ENCODE data around the gene KIF2B. TPM values are rescaled to one million over a fixed set of nuclear protein-coding genes. Genes with fewer than 3 reads are reported as not detected.

The KIF2B gene, protein sequence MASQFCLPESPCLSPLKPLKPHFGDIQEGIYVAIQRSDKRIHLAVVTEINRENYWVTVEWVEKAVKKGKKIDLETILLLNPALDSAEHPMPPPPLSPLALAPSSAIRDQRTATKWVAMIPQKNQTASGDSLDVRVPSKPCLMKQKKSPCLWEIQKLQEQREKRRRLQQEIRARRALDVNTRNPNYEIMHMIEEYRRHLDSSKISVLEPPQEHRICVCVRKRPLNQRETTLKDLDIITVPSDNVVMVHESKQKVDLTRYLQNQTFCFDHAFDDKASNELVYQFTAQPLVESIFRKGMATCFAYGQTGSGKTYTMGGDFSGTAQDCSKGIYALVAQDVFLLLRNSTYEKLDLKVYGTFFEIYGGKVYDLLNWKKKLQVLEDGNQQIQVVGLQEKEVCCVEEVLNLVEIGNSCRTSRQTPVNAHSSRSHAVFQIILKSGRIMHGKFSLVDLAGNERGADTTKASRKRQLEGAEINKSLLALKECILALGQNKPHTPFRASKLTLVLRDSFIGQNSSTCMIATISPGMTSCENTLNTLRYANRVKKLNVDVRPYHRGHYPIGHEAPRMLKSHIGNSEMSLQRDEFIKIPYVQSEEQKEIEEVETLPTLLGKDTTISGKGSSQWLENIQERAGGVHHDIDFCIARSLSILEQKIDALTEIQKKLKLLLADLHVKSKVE
- not detected for total RNA-seq

DNA sequence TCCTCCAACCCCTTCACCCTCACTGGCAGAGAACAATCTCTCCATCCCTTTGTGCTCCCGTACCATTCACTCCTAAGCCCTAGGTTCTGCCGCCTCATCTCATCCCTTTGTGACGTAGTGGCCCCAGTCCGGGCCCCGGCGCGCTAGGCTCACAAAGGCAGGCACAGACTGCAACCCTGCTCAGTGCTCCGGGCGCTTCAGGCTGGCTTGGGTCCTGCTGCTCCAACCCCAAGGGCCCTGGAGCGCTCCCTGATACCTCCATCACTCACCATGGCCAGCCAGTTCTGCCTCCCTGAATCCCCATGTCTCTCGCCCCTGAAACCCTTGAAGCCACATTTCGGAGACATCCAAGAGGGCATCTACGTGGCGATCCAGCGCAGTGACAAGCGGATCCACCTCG is at the start of gene KIF2B:
TSS of gene KIF2B (plus strand) at position 164 of the 400 bp plus-strand sequence. CDS start at position 271, 107 bp downstream.
- Histone ChIP-seq H3K36me3 (no peaks in the 10 kb centered on the region), H3K4me1 (no peaks in the 10 kb centered on the region), H3K4me3 (no peak within 1 kb of the TSS), H3K27ac (no peak within 1 kb of the TSS), H3K9me3 (no peaks in the 10 kb centered on the region), H3K27me3 (no peaks in the 10 kb centered on the region)
- no peak for ATAC-seq
- 80 to 86% methylated on average over 1 to 12 of the region's 17 CpGs for WGBS, 2 donors (ENCODE audit: low coverage in 1 of 2)
- TF ChIP-seq, protein P1, sequence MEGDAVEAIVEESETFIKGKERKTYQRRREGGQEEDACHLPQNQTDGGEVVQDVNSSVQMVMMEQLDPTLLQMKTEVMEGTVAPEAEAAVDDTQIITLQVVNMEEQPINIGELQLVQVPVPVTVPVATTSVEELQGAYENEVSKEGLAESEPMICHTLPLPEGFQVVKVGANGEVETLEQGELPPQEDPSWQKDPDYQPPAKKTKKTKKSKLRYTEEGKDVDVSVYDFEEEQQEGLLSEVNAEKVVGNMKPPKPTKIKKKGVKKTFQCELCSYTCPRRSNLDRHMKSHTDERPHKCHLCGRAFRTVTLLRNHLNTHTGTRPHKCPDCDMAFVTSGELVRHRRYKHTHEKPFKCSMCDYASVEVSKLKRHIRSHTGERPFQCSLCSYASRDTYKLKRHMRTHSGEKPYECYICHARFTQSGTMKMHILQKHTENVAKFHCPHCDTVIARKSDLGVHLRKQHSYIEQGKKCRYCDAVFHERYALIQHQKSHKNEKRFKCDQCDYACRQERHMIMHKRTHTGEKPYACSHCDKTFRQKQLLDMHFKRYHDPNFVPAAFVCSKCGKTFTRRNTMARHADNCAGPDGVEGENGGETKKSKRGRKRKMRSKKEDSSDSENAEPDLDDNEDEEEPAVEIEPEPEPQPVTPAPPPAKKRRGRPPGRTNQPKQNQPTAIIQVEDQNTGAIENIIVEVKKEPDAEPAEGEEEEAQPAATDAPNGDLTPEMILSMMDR (IDR thresholded peaks at IDR 0.05), result no peak
- TF ChIP-seq POLR2AphosphoS5 (IDR thresholded peaks at IDR 0.05) (no peak), EP300 (IDR thresholded peaks at IDR 0.05) (no peak), POLR2A (IDR thresholded peaks at IDR 0.05) (no peak)

DNA sequence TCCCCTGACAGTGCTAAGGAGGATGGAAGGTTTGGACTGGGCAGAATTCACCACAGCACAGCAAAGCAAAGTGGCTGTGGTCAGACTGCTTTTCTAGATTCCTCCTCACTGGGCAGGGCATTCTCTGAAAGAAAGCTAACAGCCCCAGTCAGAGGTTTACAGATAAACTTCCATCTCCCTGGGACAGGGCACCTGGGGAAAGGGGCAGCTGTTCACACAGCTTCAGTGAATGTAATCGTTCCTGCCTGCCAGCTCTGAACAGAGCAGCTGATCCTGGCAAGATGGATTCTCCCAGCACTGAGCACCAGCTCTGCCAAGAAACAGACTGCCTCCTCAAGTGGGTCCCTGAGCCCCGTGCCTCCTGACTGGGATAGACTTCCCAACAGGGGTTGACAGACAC is 42.4 kb upstream of the KIF2B start:
- TF ChIP-seq POLR2AphosphoS5 (IDR thresholded peaks at IDR 0.05) (no peak), POLR2A (IDR thresholded peaks at IDR 0.05) (no peak), EP300 (IDR thresholded peaks at IDR 0.05) (no peak)
- TF ChIP-seq, protein P1 (IDR thresholded peaks at IDR 0.05), result no peak
- peaks cover 5% of the 10 kb centered on the region for H3K27me3 ChIP-seq
- H3K4me3 ChIP-seq, result no peak overlapping the region
- no peaks in the 10 kb centered on the region for H3K36me3 ChIP-seq
- H3K4me1 ChIP-seq, result no peaks in the 10 kb centered on the region
- no CpG with 5 or more reads among the region's 2 CpGs for WGBS, 2 donors (ENCODE audit: low coverage in 1 of 2)
- no peak for ATAC-seq
- no peak overlapping the region for H3K27ac ChIP-seq
- no peaks in the 10 kb centered on the region for H3K9me3 ChIP-seq

DNA sequence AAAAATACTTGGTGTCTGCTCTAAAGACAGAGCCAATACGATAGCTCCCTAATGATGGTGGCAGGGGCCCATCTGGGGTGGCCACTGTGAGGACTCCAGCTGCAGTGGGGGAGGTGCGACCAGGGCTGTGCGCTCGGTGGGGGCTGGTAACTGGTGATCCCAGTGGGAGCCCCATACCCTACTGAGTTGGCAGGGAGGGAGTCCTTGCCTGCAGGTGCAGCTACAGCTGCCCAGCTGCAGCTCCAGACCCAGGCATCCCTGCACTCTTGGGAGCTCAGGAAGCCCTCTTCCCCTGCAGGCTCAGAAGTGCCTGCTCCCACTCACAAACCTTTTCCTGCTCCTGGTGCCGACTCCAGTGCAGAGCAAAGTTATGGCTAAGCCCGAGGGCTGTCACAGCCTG is 31.2 kb upstream of the KIF2B start:
- no peaks in the 10 kb centered on the region for H3K9me3 ChIP-seq
- WGBS, 2 donors (ENCODE audit: low coverage in 1 of 2), result 77 to 100% methylated on average over 1 to 4 of the region's 6 CpGs
- no peaks in the 10 kb centered on the region for H3K27me3 ChIP-seq
- no peaks in the 10 kb centered on the region for H3K4me1 ChIP-seq
- no peaks in the 10 kb centered on the region for H3K36me3 ChIP-seq
- H3K27ac ChIP-seq, result no peak overlapping the region
- no peak for TF ChIP-seq POLR2AphosphoS5 (IDR thresholded peaks at IDR 0.05)
- H3K4me3 ChIP-seq, result no peak overlapping the region
- no peak for ATAC-seq

DNA sequence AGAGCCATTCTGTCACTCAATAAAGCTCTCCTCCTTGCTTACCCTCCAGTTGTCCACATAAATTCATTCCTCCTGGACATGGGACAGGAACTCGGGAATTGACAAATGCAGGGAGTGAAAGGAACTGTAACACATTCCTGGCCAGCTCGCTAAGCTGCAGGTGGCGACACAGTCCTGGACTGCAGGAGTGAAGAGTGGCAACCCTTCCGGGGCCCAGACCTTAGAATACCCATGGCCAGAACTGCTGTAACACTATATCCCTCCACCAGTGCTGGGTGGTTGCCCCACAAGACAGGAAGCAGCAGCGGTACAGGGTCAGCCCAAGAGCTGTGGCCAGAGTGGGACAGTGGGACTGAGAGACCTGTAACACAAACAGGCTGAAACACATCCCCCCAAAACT is 30.3 kb upstream of the KIF2B start:
- TF ChIP-seq POLR2A (IDR thresholded peaks at IDR 0.05) (no peak), POLR2AphosphoS5 (IDR thresholded peaks at IDR 0.05) (no peak), EP300 (IDR thresholded peaks at IDR 0.05) (no peak)
- TF ChIP-seq, protein P1 (IDR thresholded peaks at IDR 0.05), result no peak
- no CpG with 5 or more reads among the region's 5 CpGs for WGBS, 2 donors (ENCODE audit: low coverage in 1 of 2)
- Histone ChIP-seq H3K9me3 (no peaks in the 10 kb centered on the region), H3K36me3 (no peaks in the 10 kb centered on the region), H3K27ac (no peak overlapping the region), H3K4me1 (no peaks in the 10 kb centered on the region), H3K27me3 (no peaks in the 10 kb centered on the region), H3K4me3 (no peak overlapping the region)
- no peak for ATAC-seq

DNA sequence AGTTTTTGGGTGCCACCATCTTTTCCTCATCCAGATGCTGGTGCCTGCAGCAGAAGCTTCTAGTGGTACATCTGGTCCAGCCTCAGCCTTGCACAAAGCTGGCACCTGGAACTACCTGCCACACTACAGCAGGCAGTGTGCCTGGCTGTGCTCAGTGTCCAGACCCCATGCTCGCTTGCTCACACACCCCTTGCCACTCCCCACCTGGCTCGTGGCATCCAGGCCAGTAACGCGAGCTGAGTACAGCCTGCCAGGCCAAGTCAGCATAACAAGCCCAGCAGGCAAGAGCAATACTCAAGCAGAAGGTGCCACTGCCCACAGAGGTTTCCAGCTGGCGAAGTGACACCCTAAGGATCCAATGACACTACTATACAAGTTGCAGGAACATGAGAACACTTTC is 29.7 kb upstream of the KIF2B start:
- ATAC-seq, result no peak
- whole genome bisulfite sequencing, 2 donors (ENCODE audit: low coverage in 1 of 2), result 83% methylated on average over 1 of the region's 5 CpGs; no CpG with 5 or more reads in 1 of the 2 donors
- Histone ChIP-seq H3K27ac (no peak overlapping the region), H3K36me3 (no peaks in the 10 kb centered on the region), H3K4me3 (no peak overlapping the region), H3K9me3 (no peaks in the 10 kb centered on the region), H3K27me3 (no peaks in the 10 kb centered on the region), H3K4me1 (no peaks in the 10 kb centered on the region)
- TF ChIP-seq EP300 (IDR thresholded peaks at IDR 0.05) (no peak), POLR2AphosphoS5 (IDR thresholded peaks at IDR 0.05) (no peak), POLR2A (IDR thresholded peaks at IDR 0.05) (no peak)
- TF ChIP-seq, protein P1 (IDR thresholded peaks at IDR 0.05), result no peak
